ENCODE measurements around the gene CIART.

DNA sequence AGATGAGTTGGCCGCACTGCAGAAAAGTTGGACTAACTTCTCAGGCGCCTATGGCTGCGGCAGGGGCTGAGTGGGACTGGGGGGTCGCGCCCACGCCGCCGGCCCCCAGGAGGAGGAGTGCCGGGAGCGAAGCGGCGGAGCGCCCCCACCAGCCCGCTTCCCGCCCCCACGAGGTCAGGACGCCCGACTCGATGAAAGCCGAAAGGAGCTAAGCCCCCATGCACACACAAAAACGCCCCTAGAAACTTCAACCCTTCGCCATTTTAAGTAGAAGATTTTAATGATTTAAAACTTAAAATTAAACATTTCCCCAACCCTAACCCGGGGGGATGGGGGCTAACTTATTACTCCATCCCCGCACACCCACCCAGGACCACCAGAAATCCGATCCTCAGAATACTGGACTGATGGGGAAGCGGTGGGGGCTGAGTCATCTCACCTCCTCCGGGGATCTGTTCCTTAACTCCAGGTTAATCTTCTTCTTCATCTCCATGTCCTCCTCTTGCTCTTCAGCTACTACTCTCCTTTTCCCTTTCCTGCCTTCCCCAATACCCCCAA lies 47.0 kb upstream of the CIART start:
- no peak for TF ChIP-seq POLR2A (IDR thresholded peaks at IDR 0.05; ENCODE audit: low read depth, low read length)
- no peak for TF ChIP-seq POLR2AphosphoS5 (IDR thresholded peaks at IDR 0.05; ENCODE audit: low read depth, low read length)
- no peak for TF ChIP-seq PAX5 (IDR thresholded peaks at IDR 0.05; ENCODE audit: insufficient read depth, low read length, severe bottlenecking)
- TF ChIP-seq TAF1 (IDR thresholded peaks at IDR 0.05; ENCODE audit: low read depth, low read length) = no peak
- TF ChIP-seq POU2F2 (IDR thresholded peaks at IDR 0.05; ENCODE audit: low read depth, low read length) = no peak
